GM21529 (cell line): ENCODE measurements around the gene HAUS8.

Source experiments
- ATAC-seq: cut with Tn5 transposase; IDR thresholded peaks from one replicate; pipeline ENCODE4 v1.9.1; 2021; ENCODE audit not compliant: unreplicated experiment

HAUS8 gene

DNA sequence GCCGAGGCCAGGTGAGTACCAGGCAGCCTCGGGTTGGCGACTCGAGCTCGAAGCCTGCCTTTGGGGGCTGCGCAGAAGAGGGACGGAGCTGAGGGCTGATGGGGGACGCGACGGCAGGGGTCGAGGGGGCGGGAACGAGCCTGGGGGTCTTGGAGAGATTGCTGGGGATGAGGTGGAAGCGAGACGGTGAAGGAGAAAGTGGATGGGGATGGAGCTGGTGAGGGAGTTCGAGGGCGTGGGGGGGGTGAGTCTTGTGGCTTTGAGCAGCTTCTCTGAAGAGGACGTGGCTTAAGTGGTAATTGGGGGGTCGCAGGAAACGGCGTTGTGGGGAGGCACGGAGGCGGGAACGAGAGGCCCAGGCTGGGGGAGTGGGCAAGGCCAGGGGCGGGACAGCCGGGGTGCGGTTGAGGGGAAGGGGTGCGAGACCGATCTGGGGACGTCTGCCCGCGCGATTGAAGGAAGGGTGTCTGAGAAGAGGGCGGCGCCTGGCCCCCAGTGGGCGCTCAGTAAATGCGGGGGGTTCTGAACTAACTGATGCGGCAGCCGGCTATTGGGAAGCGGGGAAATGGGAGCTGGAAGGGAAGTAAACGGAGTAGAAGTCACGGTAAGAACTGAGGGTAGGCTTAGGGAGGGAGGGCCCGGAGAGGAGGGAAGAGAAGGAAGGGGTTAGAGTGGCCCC, 751 bp upstream of the HAUS8 start:
- no peak for ATAC-seq

DNA sequence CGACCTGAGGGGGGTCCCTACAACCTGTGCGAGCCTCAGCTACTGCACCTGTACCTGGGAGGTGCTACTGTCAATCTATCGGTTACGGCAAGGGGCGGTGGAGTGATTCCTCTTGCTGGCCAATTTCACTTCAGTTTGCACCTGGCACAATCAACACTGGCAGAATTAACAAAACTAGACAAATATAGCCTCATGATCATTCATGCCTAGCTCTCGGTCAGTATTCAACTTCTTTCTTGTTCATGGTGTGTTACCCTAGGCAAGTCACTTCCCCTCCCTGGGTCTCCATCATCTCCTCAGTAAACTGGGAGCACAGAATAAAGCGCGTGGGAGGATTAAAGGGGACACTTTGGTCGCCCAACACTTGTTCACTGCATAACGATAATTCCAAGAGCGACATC, 618 bp downstream of the HAUS8 start:
- ATAC-seq, result no peak

DNA sequence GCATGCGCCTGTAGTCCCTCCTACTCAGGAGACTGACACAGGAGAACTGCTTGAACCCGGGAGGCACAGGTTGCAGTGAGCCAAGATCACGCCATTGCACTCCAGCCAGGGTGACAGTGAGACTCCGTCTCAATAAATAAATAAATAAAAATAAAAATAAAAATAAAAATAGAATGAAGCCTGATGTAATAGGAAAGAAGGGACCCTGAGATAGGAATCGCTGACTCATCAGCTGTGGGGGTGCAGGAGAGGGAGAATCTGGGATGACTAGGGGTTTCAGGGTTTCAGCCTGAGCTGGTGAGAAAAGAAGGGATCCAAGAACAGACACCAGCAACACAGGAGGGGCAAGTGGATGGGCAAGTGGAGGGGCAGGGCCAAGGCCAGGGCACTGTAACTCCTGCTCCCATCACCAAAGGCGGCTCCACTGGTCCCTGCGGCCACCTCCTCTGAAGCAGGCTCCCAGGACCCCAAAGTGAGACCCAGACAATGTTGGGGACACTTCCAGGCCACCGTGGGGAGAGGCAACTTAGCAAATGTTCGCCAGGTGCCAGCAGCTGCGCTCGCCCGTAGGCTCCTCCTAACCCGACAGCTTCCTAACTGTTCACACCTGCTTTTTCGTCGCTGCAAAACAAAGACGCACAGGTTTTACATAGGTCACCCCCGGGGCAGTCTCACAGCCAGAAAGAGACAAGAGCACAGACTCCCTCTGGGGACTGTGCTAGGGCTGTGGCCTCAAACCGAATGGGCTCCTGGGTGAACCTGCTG, 1.2 kb downstream of the HAUS8 start:
- ATAC-seq, result no peak

DNA sequence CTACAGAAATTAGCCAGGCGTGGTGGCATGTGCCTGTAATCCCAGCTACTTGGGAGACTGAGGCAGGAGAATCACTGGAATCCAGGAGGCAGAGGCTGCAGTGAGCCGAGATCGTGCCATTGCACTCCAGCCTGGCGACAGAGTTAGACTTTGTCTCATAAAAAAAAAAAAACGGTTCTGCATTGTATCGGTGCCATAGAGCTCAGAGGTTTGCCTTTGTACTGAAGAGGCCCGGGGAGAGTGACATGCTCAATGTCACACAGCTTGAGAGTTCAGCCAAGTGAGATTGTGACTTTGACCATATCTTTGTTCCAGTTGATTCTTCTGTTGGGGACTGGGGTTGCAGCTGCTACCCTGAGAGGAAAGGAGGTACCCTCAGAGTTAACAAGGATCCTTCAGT, 4.3 kb downstream of the HAUS8 start:
- ATAC-seq, result no peak

- no peak for ATAC-seq
Observed at GRCh38 chr19:17070421-17070820, 4.8 kb downstream of the HAUS8 start.

DNA sequence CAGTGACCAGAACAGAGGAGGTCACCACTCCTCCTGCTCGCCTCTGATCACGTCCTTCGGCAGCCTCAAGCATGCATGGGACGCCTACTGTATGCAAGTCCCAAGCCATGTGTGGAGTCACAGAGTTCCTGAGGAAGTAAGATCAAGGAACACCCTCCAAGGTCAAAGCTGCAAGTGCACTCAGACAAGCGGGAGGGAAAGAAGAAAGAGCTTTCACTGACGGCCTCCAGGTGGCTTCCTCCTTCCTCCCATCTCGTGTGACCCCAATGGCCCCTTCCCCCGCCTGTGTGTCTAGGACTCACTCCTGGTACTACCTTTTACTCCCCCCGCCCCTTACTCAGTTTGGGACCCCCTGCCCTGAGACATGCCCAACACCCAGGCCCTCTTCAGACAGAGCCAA, 6.1 kb downstream of the HAUS8 start:
- no peak for ATAC-seq

GRCh38 chr19:17063428-17063827, 11.8 kb downstream of the HAUS8 start:
- no peak for ATAC-seq

DNA sequence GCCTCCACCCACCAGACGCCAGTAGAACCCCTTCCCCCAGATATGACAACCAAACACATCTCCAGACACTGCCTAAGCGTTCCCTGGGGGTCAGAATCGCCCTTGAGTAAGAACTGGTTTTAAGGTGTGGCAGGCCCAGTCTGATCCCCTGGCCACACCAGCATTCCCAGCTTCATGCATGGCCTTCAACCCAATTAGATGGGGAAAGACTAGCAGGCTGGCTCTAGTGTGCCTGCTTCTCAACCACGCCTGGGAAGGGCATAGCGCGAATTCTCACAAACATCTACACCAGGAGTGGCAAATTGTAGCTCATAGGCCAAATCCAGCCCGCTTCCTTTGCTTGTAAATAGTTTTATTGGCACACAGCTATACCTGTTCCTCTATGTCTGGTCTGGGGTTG, 13.6 kb downstream of the HAUS8 start:
- ATAC-seq, result no peak

DNA sequence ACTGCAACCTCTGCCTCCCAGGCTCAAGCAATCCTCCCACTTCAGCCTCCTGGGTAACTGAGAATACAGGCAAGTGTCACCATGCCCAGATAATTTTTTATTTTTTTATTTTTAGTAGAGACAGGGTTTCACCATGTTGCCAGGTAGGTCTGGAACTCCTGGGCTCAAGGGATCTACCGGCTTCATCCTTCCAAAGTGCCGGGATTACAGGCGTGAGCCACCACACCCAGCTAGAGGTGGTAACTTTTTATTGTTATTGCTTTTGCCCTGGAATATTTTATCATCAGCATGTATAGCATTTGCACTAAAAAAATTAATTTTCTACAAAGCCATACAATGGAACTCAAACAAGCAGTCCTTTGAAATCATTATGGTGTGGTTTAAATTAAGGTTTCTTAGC, 14.0 kb downstream of the HAUS8 start:
- ATAC-seq, result no peak

DNA sequence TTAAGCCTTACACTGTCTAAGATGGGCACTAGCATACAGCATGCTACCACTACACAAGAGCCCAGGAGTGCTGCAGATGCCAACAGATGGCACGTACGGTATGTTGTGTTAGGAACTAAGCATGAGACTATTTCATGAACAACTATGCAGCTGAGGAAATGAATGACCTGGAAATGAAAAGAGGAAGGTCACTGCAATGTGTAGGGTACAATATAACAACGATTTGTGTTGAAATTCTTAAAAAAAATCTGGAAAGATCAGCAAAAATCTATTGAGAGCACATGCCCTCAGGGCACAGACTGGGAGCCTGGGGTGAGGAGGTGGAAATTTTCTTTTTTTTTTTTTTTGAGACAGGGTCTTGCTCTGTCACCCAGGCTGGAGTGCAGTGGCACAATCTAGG, 14.4 kb downstream of the HAUS8 start:
- ATAC-seq, result no peak

DNA sequence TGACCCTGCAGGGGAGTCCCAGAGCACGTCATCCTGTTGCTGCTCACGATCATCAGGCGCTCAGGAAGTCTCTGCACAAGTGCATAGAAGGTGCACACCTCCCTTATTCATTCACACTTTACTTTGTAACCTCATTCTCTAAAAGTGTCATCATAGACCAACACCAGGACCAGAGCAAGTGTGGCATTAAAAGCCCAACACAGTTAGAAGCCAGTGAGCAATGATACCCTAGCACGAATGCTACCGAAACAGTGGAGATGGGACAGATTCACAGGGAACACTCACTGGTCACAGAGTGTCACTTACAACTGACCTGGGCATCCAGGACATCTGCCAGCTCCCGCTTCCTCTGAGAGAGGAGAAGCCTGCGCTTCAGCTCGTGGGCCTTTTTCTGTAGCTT, 17.0 kb downstream of the HAUS8 start:
- ATAC-seq, result no peak

DNA sequence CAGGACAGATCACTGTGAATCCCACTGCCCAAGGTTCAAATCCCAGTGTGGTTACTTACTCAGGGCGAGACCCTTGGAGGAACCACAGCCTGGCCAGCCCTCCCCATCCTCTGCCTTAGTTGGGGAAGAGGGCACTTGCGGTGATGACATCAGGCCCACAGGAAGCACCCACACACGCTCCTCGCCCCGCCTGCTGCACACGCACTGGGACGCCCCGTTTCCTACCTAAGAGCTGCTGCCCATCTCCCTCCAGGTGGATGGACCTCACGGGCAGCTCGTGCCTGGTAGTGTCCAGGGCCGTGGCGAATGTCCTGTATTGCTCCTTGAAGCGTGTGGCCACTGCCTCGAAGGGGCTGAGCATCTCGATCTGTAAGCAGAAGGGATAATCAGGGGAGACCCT, 19.6 kb downstream of the HAUS8 start:
- ATAC-seq, result no peak

DNA sequence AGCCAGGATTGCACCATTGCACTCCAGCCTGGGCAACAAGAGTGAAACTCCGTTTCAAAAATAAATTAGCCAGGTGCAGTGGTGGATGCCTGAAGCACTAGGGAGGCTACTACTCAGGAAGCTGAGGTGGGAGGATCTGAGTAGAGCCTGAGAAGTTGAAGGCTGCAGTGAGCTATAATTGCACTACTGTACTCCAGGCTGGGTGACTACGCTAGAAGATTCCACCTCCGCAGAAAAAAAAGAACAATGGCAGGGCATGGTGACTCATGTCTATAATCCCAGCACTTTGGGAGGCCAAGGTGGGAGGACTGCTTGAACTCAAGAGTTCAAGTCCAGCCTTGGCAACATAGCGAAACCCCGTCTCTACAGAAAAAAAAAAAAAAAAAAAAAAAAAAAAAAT, 20.5 kb downstream of the HAUS8 start:
- no peak for ATAC-seq

DNA sequence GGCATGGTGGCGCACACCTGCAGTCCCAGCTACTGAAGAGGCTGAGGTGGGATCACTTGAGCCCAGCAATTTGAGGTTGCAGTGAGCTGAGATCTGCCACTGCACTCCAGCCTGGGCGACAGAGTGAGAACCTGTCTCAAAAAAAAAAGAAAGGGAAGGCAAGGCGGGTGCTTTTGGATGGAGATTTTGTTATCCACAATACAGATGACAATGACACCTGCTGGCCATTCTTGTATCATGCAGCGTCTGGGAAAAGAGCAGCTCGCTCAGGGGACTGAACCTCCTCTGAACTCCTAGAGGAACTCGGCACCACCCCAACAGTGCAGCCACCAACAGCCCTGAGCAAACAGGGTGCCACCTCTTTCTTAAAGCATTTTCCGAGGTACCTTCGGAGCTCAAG, 22.8 kb downstream of the HAUS8 start:
- ATAC-seq, result no peak

GRCh38 chr19:17049711-17050280, 25.5 kb downstream of the HAUS8 start:
- no peak for ATAC-seq

- no peak for ATAC-seq
Observed at GRCh38 chr19:17048885-17049453, 26.3 kb downstream of the HAUS8 start.

DNA sequence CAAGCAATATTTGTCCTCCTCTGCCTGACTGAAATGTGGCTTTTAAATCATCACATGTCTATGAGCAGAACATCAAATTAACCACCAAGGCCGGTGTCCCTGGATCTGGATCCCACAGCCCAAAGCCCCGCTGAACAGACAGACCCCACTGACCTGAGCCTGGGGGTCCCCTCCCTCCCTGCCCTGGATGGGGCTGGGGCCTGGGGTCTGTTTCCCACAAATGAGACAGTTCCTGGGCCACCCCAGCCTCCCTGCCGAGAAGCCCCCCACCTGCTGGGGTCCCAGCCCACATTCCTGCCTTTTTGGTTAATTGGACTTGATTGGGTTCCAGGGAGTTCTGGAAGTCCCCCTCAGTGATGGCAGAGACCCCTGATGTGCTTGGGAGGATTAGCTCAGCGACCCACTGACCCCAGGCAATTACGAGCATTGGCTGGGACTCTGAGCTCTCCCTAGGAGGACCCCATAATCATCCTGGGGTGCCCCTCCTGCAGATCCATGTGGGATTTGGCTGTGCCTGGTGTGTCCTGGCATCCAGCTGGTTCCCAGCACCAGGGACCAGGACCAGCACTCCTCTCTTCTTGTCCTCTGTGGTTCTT, 29.2 kb downstream of the HAUS8 start:
- ATAC-seq, result no peak

DNA sequence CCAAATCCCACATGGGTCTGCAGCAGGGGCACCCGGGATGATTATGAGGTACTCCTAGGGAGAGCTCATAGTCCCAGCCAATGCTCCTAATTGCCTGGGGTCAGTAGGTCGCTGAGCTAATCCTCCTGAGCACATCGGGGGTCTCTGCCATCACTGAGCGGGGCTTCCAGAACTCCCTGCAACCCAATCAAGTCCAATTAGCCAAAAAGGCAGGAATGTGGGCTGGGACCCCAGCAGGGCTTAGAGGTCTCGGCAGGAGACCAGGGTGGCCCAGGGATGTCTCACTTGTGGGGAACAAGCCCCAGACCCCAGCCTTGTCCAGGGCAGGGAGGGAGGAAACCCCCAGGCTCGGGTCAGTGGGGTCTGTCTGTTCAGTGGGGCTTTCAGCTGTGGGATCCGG, 31.5 kb downstream of the HAUS8 start:
- no peak for ATAC-seq

DNA sequence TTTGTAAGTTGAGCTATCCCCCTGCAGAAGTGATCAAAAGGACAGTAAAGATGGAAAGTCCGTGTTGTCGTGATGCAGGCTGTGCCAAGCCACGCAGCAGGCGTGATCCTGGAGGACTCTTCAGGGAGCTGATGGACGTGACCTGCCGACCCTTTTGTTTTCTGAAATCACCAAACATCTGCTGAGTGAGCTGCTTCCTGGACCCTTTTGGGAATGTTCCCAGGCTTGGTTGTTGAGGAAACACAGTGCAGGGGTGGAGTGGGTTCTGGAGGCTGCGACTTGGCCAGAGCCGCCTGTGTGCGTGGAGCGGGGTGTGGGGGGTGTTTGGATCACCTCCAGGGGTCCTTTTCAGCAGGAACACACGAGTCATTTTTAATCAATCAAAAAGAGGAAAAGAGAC, 33.3 kb downstream of the HAUS8 start:
- no peak for ATAC-seq

GRCh38 chr19:17037966-17038500, 37.2 kb downstream of the HAUS8 start:
- no peak for ATAC-seq

DNA sequence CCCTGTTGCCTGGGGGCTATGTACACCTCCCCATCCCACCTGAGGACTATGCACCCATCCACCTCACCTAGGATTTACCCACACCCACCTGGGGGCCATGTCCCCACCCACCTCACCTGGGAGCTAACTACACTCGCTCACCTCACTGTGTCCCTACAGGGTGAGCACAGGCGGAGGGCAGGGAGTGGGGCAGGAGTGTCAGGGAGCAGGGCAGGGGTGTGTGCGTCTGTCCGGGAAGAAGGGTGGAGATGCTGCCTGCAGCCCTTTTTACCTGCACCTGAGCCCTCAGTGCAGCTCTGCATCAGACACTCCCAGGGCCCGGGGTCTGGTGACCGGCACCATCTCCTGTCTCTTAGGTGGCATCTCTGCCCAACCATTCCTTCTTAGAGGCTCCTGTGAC, 38.1 kb downstream of the HAUS8 start:
- ATAC-seq, result no peak
